ENCODE results near the gene SPATA22. TPM values are rescaled to one million over a fixed set of nuclear protein-coding genes. Genes with fewer than 3 reads are reported as not detected.

The SPATA22 gene
- total and polyA plus RNA-seq, 2 of the 13 experiments (the other 11 are each of a cell fraction or from before 2014, with no cell fraction given): not detected

DNA sequence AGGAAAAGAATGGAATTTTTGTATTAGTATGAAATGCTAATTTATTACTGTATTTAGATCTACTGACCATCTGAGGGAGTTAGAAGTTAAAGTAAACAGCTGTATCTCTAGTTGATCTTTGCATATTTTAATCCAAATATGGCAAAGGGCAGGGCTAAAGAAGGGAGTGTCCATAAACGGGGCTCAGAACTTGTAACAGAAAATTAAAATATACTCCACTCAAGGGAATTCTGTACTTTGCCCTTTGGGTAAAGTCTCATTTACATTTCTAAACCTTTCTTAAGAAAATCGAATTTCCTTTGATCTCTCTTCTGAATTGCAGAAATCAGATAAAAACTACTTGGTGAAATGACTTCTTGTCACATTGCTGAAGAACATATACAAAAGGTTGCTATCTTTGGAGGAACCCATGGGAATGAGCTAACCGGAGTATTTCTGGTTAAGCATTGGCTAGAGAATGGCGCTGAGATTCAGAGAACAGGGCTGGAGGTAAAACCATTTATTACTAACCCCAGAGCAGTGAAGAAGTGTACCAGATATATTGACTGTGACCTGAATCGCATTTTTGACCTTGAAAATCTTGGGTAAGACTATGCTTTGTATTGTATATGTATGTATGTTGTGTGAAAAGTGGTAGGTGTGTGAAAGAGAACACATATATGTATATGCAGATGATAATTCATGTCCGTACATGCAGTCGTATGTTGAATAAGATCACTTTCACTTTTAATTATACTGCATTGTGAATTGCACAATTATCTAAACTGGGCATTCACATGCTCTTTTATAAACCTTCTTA lies 4.4 kb upstream of the SPATA22 start, which contains the start of gene ASPA:
Gene ASPA (plus strand): TSS at position 186 of the 799 bp plus-strand sequence. CDS start 163 bp downstream, at position 349.
- no peaks in the 10 kb centered on the region for H3K79me2 ChIP-seq (ENCODE audit: insufficient read depth, low read length)
- H3K36me3 ChIP-seq (replicated peaks in 1 of 2; ENCODE audit: control insufficient read depth in 1 of 2, insufficient read depth in 2 of 2, low read length in 2 of 2): no peaks in the 10 kb centered on the region
- 33% methylated on average over 7 of the region's 7 CpGs for WGBS (ENCODE audit: low lambda C conversion rate)
- TF ChIP-seq NFKBIZ (CRISPR knock-in tag; IDR thresholded peaks at IDR 0.05): no peak
- 0 out of 2 replicates have a peak, but pooled peaks have one; percentile 32 for TF ChIP-seq NCOR1 (IDR thresholded peaks at IDR 0.05; ENCODE audit: borderline replicate concordance, low read length)
- TF ChIP-seq AGO1 (IDR thresholded peaks at IDR 0.05; ENCODE audit: low read depth, low read length, poor library complexity, severe bottlenecking): no peak
- TF ChIP-seq HMGXB3 (CRISPR knock-in tag; IDR thresholded peaks at IDR 0.05; ENCODE audit: borderline replicate concordance): no peak
- peak; percentile 42; the same call in 1 of the 2 replicates for TF ChIP-seq SRF (IDR thresholded peaks at IDR 0.05; ENCODE audit: low read depth, low read length)
- TF ChIP-seq ONECUT2 (CRISPR knock-in tag; IDR thresholded peaks at IDR 0.05): no peak
- ChIA-PET CTCF (ENCODE audit: low intra/inter-chr PET ratio, low total read pairs) (no interaction called here), POLR2A (no interaction called here)
- FAIRE-seq (no peak), DNase-seq (ENCODE audit: low spot score) (no peak), ATAC-seq (no peak)
- peaks cover 44% of the 10 kb centered on the region for H3K4me1 ChIP-seq (ENCODE audit: insufficient read depth, low read length)
- in situ Hi-C loops (cut with HindIII; ENCODE audit: extremely low pct_ligation_motif_present, low pct_unique_long_range_greater_than_20kb) (no loop called here), intact Hi-C loops (cut with micrococcal nuclease; ENCODE audit: unreplicated experiment) (no loop called here)
- no TSS peak for BruUV-seq (replicated peaks)
- H3K27me3 ChIP-seq (ENCODE audit: control insufficient read depth in 1 of 2, insufficient read depth in 2 of 2, low read length in 2 of 2): peaks cover 0 to 3% of the 10 kb centered on the region in 2 experiments; a peak in 1 of 5 replicates
- H3K9me3 ChIP-seq (ENCODE audit: low read length): no peaks in the 10 kb centered on the region
- no peak within 1 kb of the TSS for H3K4me3 ChIP-seq (replicated peaks in 1 of 3; ENCODE audit: insufficient read depth in 1 of 3, low read depth in 2 of 3, low read length in 3 of 3)
- peak within 1 kb of the TSS; percentile 56; the same call in 1 of the 2 replicates for H3K9ac ChIP-seq (ENCODE audit: insufficient read depth, low read depth, low read length)
- H2AFZ ChIP-seq (ENCODE audit: low read length): peak within 1 kb of the TSS; percentile 92
- no peaks in the 10 kb centered on the region for H4K20me1 ChIP-seq (ENCODE audit: insufficient read depth, low read length)
- peak within 1 kb of the TSS; percentile 90 for H3K27ac ChIP-seq (ENCODE audit: extremely low read length, insufficient read depth, low read length)
- H3K4me2 ChIP-seq (ENCODE audit: low read depth, low read length): peak within 1 kb of the TSS; percentile 33; the same call in 1 of the 2 replicates

Data from HepG2 (cell line).